ENCODE results near the gene DPYSL5.

GRCh38 chr2:26905341-26906198 is 57.6 kb downstream of the DPYSL5 start:
- TF ChIP-seq, protein P1, sequence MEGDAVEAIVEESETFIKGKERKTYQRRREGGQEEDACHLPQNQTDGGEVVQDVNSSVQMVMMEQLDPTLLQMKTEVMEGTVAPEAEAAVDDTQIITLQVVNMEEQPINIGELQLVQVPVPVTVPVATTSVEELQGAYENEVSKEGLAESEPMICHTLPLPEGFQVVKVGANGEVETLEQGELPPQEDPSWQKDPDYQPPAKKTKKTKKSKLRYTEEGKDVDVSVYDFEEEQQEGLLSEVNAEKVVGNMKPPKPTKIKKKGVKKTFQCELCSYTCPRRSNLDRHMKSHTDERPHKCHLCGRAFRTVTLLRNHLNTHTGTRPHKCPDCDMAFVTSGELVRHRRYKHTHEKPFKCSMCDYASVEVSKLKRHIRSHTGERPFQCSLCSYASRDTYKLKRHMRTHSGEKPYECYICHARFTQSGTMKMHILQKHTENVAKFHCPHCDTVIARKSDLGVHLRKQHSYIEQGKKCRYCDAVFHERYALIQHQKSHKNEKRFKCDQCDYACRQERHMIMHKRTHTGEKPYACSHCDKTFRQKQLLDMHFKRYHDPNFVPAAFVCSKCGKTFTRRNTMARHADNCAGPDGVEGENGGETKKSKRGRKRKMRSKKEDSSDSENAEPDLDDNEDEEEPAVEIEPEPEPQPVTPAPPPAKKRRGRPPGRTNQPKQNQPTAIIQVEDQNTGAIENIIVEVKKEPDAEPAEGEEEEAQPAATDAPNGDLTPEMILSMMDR (conservative IDR thresholded peaks at IDR 0.05; ENCODE audit: low read length): no peak
- TF ChIP-seq EZH2phosphoT487 (IDR thresholded peaks at IDR 0.05; ENCODE audit: borderline replicate concordance): no peak
